Astrocyte (in vitro differentiated cells and primary cell): ENCODE data around the gene NTSR1.

Experiments used
- CTCF ChIP-seq: IDR thresholded peaks from 2 replicates; pipeline ENCODE4 v1.5.1; 2011; ENCODE audit warnings: low read depth, mild to moderate bottlenecking, inconsistent platforms, low read length, moderate library complexity; ENCODE audit not compliant: insufficient read depth
- EZH2 ChIP-seq: IDR thresholded peaks from 2 replicates; pipeline ENCODE4 v1.6.1; 2012; ENCODE audit warnings: mild to moderate bottlenecking, low read length, inconsistent platforms; ENCODE audit not compliant: insufficient read depth

- TF ChIP-seq CTCF (no peak), EZH2 (no peak)
Measured at GRCh38 chr20:62726716-62727583, 18.3 kb downstream of the NTSR1 start.
